ENCODE data around the gene KCNE2.

GRCh38 chr21:34340061-34340460 lies 23.7 kb upstream of the KCNE2 start:
- TF ChIP-seq CTCF (IDR thresholded peaks at IDR 0.05), result no peak
- TF ChIP-seq POLR2A (IDR thresholded peaks at IDR 0.05), result no peak

Data from tibial nerve (tissue), 3 donors.